ENCODE results near the gene NUCKS1.

DNA sequence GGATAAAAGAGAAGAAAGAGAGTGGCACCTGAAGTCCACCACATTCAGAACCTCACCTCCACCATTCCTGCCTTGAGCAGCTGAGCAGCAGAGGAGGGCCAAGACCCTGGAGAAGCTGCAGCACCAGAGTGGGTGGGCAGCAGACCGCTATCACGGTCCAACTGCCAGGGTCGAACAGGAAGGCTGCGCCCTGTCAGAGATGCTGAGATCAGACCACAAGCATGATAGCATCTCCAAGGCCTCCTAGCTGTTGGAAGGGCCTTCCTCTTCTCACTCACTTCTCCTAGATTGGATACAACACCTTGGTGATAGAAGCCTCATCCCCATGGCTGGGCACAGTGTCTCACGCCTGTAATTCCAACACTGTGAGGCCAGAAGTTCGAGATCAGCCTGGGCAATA lies 57.6 kb downstream of the NUCKS1 start:
- TF ChIP-seq EZH2 (IDR thresholded peaks at IDR 0.05; ENCODE audit: borderline replicate concordance, low read length), result no peak
- TF ChIP-seq, protein P1, sequence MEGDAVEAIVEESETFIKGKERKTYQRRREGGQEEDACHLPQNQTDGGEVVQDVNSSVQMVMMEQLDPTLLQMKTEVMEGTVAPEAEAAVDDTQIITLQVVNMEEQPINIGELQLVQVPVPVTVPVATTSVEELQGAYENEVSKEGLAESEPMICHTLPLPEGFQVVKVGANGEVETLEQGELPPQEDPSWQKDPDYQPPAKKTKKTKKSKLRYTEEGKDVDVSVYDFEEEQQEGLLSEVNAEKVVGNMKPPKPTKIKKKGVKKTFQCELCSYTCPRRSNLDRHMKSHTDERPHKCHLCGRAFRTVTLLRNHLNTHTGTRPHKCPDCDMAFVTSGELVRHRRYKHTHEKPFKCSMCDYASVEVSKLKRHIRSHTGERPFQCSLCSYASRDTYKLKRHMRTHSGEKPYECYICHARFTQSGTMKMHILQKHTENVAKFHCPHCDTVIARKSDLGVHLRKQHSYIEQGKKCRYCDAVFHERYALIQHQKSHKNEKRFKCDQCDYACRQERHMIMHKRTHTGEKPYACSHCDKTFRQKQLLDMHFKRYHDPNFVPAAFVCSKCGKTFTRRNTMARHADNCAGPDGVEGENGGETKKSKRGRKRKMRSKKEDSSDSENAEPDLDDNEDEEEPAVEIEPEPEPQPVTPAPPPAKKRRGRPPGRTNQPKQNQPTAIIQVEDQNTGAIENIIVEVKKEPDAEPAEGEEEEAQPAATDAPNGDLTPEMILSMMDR (conservative IDR thresholded peaks at IDR 0.05 in 1 of 2, IDR thresholded peaks at IDR 0.05 in 1 of 2; ENCODE audit: extremely low read depth in 1 of 2, insufficient read depth in 1 of 2, low read depth in 1 of 2, low read length in 2 of 2), result no peak
